ENCODE data around the gene SPTBN1.

GRCh38 chr2:54504866-54505265 lies 48.7 kb downstream of the SPTBN1 start:
- no peak for TF ChIP-seq CTCF (IDR thresholded peaks at IDR 0.05)
- no peak for TF ChIP-seq POLR2A (IDR thresholded peaks at IDR 0.05)

Measured in uterus (tissue), 2 donors.